ENCODE data around the gene TUBD1. TPM values are rescaled to one million over a fixed set of nuclear protein-coding genes. Genes with fewer than 3 reads are reported as not detected.

The TUBD1 gene
- total RNA-seq, 1 experiment from 2014 or later: 5.2 TPM

DNA sequence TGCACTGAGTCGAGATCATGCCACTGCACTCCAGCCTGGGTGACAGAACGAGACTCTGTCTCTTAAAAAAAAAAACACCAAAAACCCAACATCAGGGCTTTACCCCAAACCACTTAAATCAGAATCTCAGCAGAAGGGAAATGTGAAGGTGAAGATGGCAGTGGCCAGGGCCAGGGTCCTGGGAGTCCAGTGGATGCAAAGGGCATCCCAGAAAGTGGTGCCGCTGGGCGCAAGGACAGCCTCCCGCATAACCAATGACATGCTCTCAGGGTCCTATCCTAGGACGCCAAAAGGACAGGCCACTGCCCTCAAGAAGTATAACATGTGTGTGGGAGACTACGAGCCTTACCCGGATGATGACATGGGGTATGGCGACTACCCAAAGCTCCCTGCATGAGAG lies 7.9 kb downstream of the TUBD1 start:
- H3K4me3 Mint-ChIP-seq (ENCODE audit: unreplicated experiment): no peak overlapping the region
- no peaks in the 10 kb centered on the region for H3K27me3 Mint-ChIP-seq (ENCODE audit: insufficient read depth, unreplicated experiment)
- BruUV-seq (replicated peaks): no TSS peak
- peaks cover 6% of the 10 kb centered on the region for H3K4me1 Mint-ChIP-seq (ENCODE audit: insufficient read depth, unreplicated experiment)
- intact Hi-C loops (cut with micrococcal nuclease): no loop called here
- no peaks in the 10 kb centered on the region for H3K9me3 Mint-ChIP-seq (ENCODE audit: unreplicated experiment)
- ChIA-PET POLR2A (no interaction called here), CTCF (interaction anchor here (0.9 kb wide), 1 partner anchor 138 kb away, joined by 3 read pairs; no protein-coding TSS in a partner anchor)
- DNase-seq (ENCODE audit: unreplicated experiment): no peak
- H3K36me3 Mint-ChIP-seq (ENCODE audit: insufficient read depth, unreplicated experiment): peaks cover 52% of the 10 kb centered on the region
- TF ChIP-seq, protein P1, sequence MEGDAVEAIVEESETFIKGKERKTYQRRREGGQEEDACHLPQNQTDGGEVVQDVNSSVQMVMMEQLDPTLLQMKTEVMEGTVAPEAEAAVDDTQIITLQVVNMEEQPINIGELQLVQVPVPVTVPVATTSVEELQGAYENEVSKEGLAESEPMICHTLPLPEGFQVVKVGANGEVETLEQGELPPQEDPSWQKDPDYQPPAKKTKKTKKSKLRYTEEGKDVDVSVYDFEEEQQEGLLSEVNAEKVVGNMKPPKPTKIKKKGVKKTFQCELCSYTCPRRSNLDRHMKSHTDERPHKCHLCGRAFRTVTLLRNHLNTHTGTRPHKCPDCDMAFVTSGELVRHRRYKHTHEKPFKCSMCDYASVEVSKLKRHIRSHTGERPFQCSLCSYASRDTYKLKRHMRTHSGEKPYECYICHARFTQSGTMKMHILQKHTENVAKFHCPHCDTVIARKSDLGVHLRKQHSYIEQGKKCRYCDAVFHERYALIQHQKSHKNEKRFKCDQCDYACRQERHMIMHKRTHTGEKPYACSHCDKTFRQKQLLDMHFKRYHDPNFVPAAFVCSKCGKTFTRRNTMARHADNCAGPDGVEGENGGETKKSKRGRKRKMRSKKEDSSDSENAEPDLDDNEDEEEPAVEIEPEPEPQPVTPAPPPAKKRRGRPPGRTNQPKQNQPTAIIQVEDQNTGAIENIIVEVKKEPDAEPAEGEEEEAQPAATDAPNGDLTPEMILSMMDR (IDR thresholded peaks at IDR 0.05; ENCODE audit: unreplicated experiment): no peak
- no peak overlapping the region for H3K27ac Mint-ChIP-seq (ENCODE audit: low read depth, unreplicated experiment)

DNA sequence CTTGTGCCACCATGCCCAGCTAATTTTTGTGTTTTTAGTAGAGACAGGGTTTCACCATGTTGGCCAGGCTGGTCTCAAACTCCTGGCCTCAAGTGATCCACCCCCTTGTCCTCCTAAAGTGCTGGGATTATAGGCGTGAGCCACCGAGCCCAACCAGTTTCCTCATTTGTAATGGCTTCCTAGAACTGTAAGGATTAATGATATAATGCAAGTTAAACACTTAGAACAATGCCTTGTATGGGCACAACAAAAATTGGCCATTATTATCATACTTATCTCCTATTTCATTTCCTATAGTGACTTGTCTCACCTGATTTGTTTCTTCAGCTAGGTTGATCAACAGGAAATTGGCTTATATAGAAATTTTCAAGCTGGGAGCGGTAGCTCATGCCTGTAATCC lies 14.1 kb downstream of the TUBD1 start:
- no peaks in the 10 kb centered on the region for H3K27me3 Mint-ChIP-seq (ENCODE audit: insufficient read depth, unreplicated experiment)
- peak overlapping the region; percentile 49 for H3K27ac Mint-ChIP-seq (ENCODE audit: low read depth, unreplicated experiment)
- TF ChIP-seq, protein P1 (IDR thresholded peaks at IDR 0.05; ENCODE audit: unreplicated experiment): no peak
- intact Hi-C loops (cut with micrococcal nuclease): no loop called here
- no peak overlapping the region for H3K4me3 Mint-ChIP-seq (ENCODE audit: unreplicated experiment)
- ChIA-PET CTCF (no interaction called here), POLR2A (no interaction called here)
- no peaks in the 10 kb centered on the region for H3K9me3 Mint-ChIP-seq (ENCODE audit: unreplicated experiment)
- H3K36me3 Mint-ChIP-seq (ENCODE audit: insufficient read depth, unreplicated experiment): peaks cover 35% of the 10 kb centered on the region
- no peaks in the 10 kb centered on the region for H3K4me1 Mint-ChIP-seq (ENCODE audit: insufficient read depth, unreplicated experiment)
- no TSS peak for BruUV-seq (replicated peaks)
- DNase-seq (ENCODE audit: unreplicated experiment): no peak

DNA sequence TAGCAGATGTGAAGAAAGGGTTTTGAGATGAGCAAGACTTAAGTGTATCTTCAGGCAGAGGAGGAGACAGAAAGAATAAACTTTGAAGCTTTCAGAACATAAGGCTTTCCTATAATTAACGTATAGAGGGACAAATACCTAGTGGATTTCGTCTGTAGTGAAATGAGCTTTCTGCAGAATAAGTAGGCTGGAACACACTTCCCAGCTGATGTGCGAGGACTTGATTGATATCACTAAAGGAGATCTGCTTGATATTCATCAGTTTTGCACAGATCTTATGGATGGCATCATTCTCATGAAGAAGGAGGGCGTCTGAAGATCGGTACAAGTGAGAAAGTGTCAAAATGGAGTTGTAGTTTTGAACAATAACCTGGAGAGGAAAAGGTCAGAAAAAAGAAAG lies 14.8 kb downstream of the TUBD1 start:
- H3K9me3 Mint-ChIP-seq (ENCODE audit: unreplicated experiment): no peaks in the 10 kb centered on the region
- peak overlapping the region; percentile 49 for H3K27ac Mint-ChIP-seq (ENCODE audit: low read depth, unreplicated experiment)
- H3K27me3 Mint-ChIP-seq (ENCODE audit: insufficient read depth, unreplicated experiment): no peaks in the 10 kb centered on the region
- intact Hi-C loops (cut with micrococcal nuclease): no loop called here
- ChIA-PET CTCF (no interaction called here), POLR2A (interaction anchor here (0.7 kb wide), 2 partner anchors 15 to 119 kb away, joined by 3 read pairs; partner anchors contain the start of gene TUBD1)
- no peak for DNase-seq (ENCODE audit: unreplicated experiment)
- H3K4me1 Mint-ChIP-seq (ENCODE audit: insufficient read depth, unreplicated experiment): no peaks in the 10 kb centered on the region
- no TSS peak for BruUV-seq (replicated peaks)
- H3K36me3 Mint-ChIP-seq (ENCODE audit: insufficient read depth, unreplicated experiment): peaks cover 31% of the 10 kb centered on the region
- TF ChIP-seq, protein P1 (IDR thresholded peaks at IDR 0.05; ENCODE audit: unreplicated experiment): no peak
- H3K4me3 Mint-ChIP-seq (ENCODE audit: unreplicated experiment): no peak overlapping the region

DNA sequence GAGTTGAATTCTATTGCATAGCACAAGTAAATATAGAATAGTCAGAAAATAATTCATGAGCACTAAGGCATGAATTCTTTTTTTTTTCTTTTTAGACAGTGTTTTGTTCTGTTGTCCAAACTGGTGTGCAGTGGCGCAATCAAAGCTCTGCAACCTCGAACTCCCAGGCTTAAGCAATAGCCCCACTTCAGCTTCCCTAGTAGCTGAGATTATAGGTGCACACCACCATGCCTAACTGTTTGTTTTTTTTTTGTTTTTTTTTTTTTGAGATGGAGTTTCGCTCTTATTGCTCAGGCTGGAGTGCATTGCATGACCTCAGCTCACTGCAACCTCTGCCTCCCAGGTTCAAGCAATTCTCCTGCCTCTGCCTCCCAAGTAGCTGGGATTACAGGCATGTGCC lies 16.6 kb downstream of the TUBD1 start:
- Mint-ChIP-seq H3K27me3 (ENCODE audit: insufficient read depth, unreplicated experiment) (no peaks in the 10 kb centered on the region), H3K4me3 (ENCODE audit: unreplicated experiment) (no peak overlapping the region), H3K9me3 (ENCODE audit: unreplicated experiment) (no peaks in the 10 kb centered on the region), H3K4me1 (ENCODE audit: insufficient read depth, unreplicated experiment) (no peaks in the 10 kb centered on the region), H3K27ac (ENCODE audit: low read depth, unreplicated experiment) (no peak overlapping the region), H3K36me3 (ENCODE audit: insufficient read depth, unreplicated experiment) (peaks cover 34% of the 10 kb centered on the region)
- TF ChIP-seq, protein P1 (IDR thresholded peaks at IDR 0.05; ENCODE audit: unreplicated experiment): no peak
- ChIA-PET POLR2A (interaction anchor here (0.6 to 0.8 kb wide), 2 partner anchors 27 to 654 kb away, joined by 3 read pairs; no protein-coding TSS in a partner anchor), CTCF (interaction anchor here (0.6 to 0.7 kb wide), 4 partner anchors 23 to 1159 kb away, joined by 3 to 5 read pairs (median 3); no protein-coding TSS in a partner anchor)
- intact Hi-C loops (cut with micrococcal nuclease): no loop called here
- no TSS peak for BruUV-seq (replicated peaks)
- DNase-seq (ENCODE audit: unreplicated experiment): peak; percentile 38
